IMR-90 (cell line): Measurements from ENCODE around the gene MRPL28. TPM values are rescaled to one million over a fixed set of nuclear protein-coding genes. Genes with fewer than 3 reads are reported as not detected.

Source experiments
- ATAC-seq: fragments of 200-7000 bp; cut with Tn5 transposase; 2 replicates; pipeline ENCODE4 v1.9.1; 2020; ENCODE audit warnings: low read depth, mild to moderate bottlenecking, moderate library complexity
- BruUV-seq: library from RNA; stranded (reverse); fragments of 400-500 nt; replicated peaks from 2 replicates; lab custom pipeline; 2021; lab: Mats Ljungman, UMichigan
- CTCF ChIA-PET: fragments of 300-600 bp; formaldehyde crosslinking; extraction: SDS; loops from one replicate; lab custom pipeline; 2021; ENCODE audit warnings: antibody characterized with exemption; lab: Yijun Ruan, JAX
- POLR2A ChIA-PET: fragments of 300-600 bp; sonication (Branson Sonifier 250); formaldehyde crosslinking; loops from one replicate; lab custom pipeline; 2022; ENCODE audit warnings: antibody characterized with exemption; ENCODE audit not compliant: unreplicated experiment; lab: Charles Lee
- DNase-seq: peaks from one replicate; pipeline ENCODE4 v3.0.0; 2013
- H2AFZ ChIP-seq: replicated peaks from 2 replicates; pipeline ENCODE3; 2013; ENCODE audit warnings: low read length, mild to moderate bottlenecking; ENCODE audit not compliant: poor library complexity
- H2AK5ac ChIP-seq: 2 replicates; pipeline ENCODE4 v1.6.1; 2013; ENCODE audit warnings: low read depth, low read length, inconsistent platforms
- H2AK9ac ChIP-seq: replicated peaks from 2 replicates; pipeline ENCODE3; 2013; ENCODE audit warnings: mild to moderate bottlenecking, low read depth, low read length, moderate library complexity; ENCODE audit not compliant: poor library complexity
- H2BK120ac ChIP-seq: 2 replicates; pipeline ENCODE4 v1.6.1; 2013; ENCODE audit warnings: low read depth, low read length, inconsistent platforms
- H2BK15ac ChIP-seq: 3 replicates; pipeline ENCODE4 v1.6.1; 2013; ENCODE audit warnings: low read depth, low read length, inconsistent platforms
- H2BK20ac ChIP-seq: 2 replicates; pipeline ENCODE4 v1.6.1; 2013; ENCODE audit warnings: low read depth, mild to moderate bottlenecking, inconsistent platforms, low read length, moderate library complexity
- H2BK5ac ChIP-seq: 2 replicates; pipeline ENCODE4 v1.6.1; 2013; ENCODE audit warnings: mild to moderate bottlenecking, low read depth, low read length, inconsistent platforms; ENCODE audit not compliant: poor library complexity, severe bottlenecking
- H3K14ac ChIP-seq: replicated peaks from 2 replicates; pipeline ENCODE4 v1.6.1; 2013; ENCODE audit warnings: low read depth, low read length, inconsistent platforms
- H3K18ac ChIP-seq: 2 replicates; pipeline ENCODE4 v1.6.1; 2013; ENCODE audit warnings: low read depth, low read length, control low read depth
- H3K23ac ChIP-seq: 2 replicates; pipeline ENCODE4 v1.6.1; 2013; ENCODE audit warnings: low read depth, low read length, inconsistent platforms
- H3K27ac ChIP-seq: 2 replicates; pipeline ENCODE4 v1.5.1; 2013; ENCODE audit warnings: mild to moderate bottlenecking, control low read depth, low read length; ENCODE audit not compliant: insufficient read depth
- H3K27me3 ChIP-seq: 2 replicates; pipeline ENCODE4 v1.6.1; 2013; ENCODE audit warnings: low read length; ENCODE audit not compliant: control insufficient read depth, insufficient read depth
- H3K36me3 ChIP-seq: 2 replicates; pipeline ENCODE4 v1.6.1; 2013; ENCODE audit warnings: low read length, mixed read lengths; ENCODE audit not compliant: control insufficient read depth, insufficient read depth
- H3K4ac ChIP-seq: 2 replicates; pipeline ENCODE4 v1.6.1; 2013; ENCODE audit warnings: low read depth, low read length, inconsistent platforms
- H3K4me1 ChIP-seq: 2 replicates; pipeline ENCODE4 v1.6.1; 2013; ENCODE audit warnings: low read length, mixed read lengths; ENCODE audit not compliant: control insufficient read depth, insufficient read depth
- H3K4me2 ChIP-seq: 2 replicates; pipeline ENCODE4 v1.6.1; 2013; ENCODE audit warnings: low read depth, mild to moderate bottlenecking, control low read depth, low read length, moderate library complexity
- H3K4me3 ChIP-seq: 2 replicates; pipeline ENCODE4 v1.5.1; 2013; ENCODE audit warnings: low read depth, mild to moderate bottlenecking, control low read depth, low read length, moderate library complexity; ENCODE audit not compliant: insufficient read depth
- H3K56ac ChIP-seq: 2 replicates; pipeline ENCODE4 v1.6.1; 2013; ENCODE audit warnings: low read length, inconsistent platforms; ENCODE audit not compliant: insufficient read depth; ENCODE audit errors: extremely low read depth
- H3K79me1 ChIP-seq, 2 experiments: 2 replicates each; pipeline ENCODE4 v1.6.1; 2013; ENCODE audit warnings: low read length in 2 of 2, inconsistent platforms in 1 of 2, low read depth in 1 of 2
- H3K9ac ChIP-seq: 2 replicates; pipeline ENCODE4 v1.6.1; 2013; ENCODE audit warnings: low read depth, low read length, control low read depth
- H3K9me1 ChIP-seq: 2 replicates; pipeline ENCODE4 v1.6.1; 2013; ENCODE audit warnings: low read length, inconsistent platforms; ENCODE audit not compliant: insufficient read depth
- H3K9me3 ChIP-seq: 2 replicates; pipeline ENCODE4 v1.6.1; 2013; ENCODE audit warnings: low read length; ENCODE audit not compliant: control insufficient read depth, insufficient read depth
- H4K20me1 ChIP-seq: 2 replicates; pipeline ENCODE4 v1.6.1; 2013; ENCODE audit warnings: low read length, inconsistent platforms; ENCODE audit not compliant: insufficient read depth
- H4K5ac ChIP-seq: 2 replicates; pipeline ENCODE4 v1.6.1; 2013; ENCODE audit warnings: mild to moderate bottlenecking, low read depth, low read length, control low read depth
- H4K8ac ChIP-seq, 2 experiments: 2 replicates each; pipeline ENCODE4 v1.6.1; 2013; ENCODE audit warnings: low read depth in 2 of 2, low read length in 2 of 2, control low read depth in 1 of 2, inconsistent platforms in 1 of 2
- H4K91ac ChIP-seq: 2 replicates; pipeline ENCODE4 v1.6.1; 2013; ENCODE audit warnings: low read depth, low read length, inconsistent platforms; ENCODE audit not compliant: insufficient read depth
- CEBPB ChIP-seq: IDR thresholded peaks from 2 replicates; pipeline ENCODE4 v1.6.1; 2012; ENCODE audit warnings: low read depth, low read length, improper control_type of control experiment
- CHD1 ChIP-seq: IDR thresholded peaks from 2 replicates; pipeline ENCODE4 v1.6.1; 2012; ENCODE audit warnings: low read depth, low read length, improper control_type of control experiment
- MAZ ChIP-seq: IDR thresholded peaks from 2 replicates; pipeline ENCODE4 v1.6.1; 2012; ENCODE audit warnings: low read depth, mild to moderate bottlenecking, low read length, improper control_type of control experiment, moderate library complexity, borderline replicate concordance
- NFE2L2 ChIP-seq: fragments of 150-350 bp; IDR thresholded peaks from 2 replicates; pipeline ENCODE4 v1.6.1; 2016; ENCODE audit warnings: low read depth, mild to moderate bottlenecking, low read length
- RAD21 ChIP-seq: IDR thresholded peaks from 2 replicates; pipeline ENCODE4 v1.6.1; 2012; ENCODE audit warnings: low read length, improper control_type of control experiment
- RFX5 ChIP-seq: IDR thresholded peaks from 2 replicates; pipeline ENCODE4 v1.8.0; 2012; ENCODE audit warnings: low read depth, mild to moderate bottlenecking, low read length, moderate library complexity
- SMC3 ChIP-seq: fragments of 150-350 bp; IDR thresholded peaks from 2 replicates; pipeline ENCODE4 v1.6.1; 2016; ENCODE audit warnings: low read depth, mild to moderate bottlenecking, antibody characterized with exemption, low read length, moderate library complexity
- WGBS, 2 experiments: methylation state at CpG; one replicate each; pipeline versions ENCODE4 v1.1.5 to v1.1.7; 2013; ENCODE audit warnings: missing lambda C conversion rate in 2 of 2; ENCODE audit not compliant: insufficient read length in 1 of 2; ENCODE audit errors: extremely low coverage in 2 of 2; 5-methylcytosine and 5-hydroxymethylcytosine counted together
- dilution Hi-C: fragments of 300-500 bp; cut with HindIII; formaldehyde crosslinking; loops from one replicate; pipeline ENCODE4 v1.14.3; 2018; ENCODE audit warnings: low sequenced_read_pairs; ENCODE audit not compliant: unreplicated experiment
- in situ Hi-C: fragments of 300-500 bp; cut with MboI; formaldehyde crosslinking; loops from 3 replicates; pipeline ENCODE4 v1.14.3; 2019; ENCODE audit warnings: low sequenced_read_pairs, inconsistent platforms, mixed read lengths
- intact Hi-C: fragments of 100-400 bp; cut with micrococcal nuclease; formaldehyde crosslinking; loops from 2 replicates; pipeline ENCODE4 v1.10.0; 2022
- polyA plus RNA-seq, 3 experiments: library from polyadenylated mRNA; depleted of rRNA; stranded (reverse); fragments of >200 nt; gene quantifications; 2 replicates each; pipeline ENCODE4 v1.2.3, GENCODE V29; 2012; ENCODE audit warnings: low replicate concordance in 1 of 3
- total RNA-seq: library from RNA; depleted of rRNA; stranded (reverse); fragments of >200 nt; gene quantifications from 2 replicates; pipeline ENCODE4 v1.2.3, GENCODE V29; 2012

MRPL28 gene
- total and polyA plus RNA-seq, 2 of the 4 experiments (the other 2 are of a cell fraction), result 104 to 181 TPM

GRCh38 chr16:367333-367903, 2.9 kb downstream of the MRPL28 start:
- Histone ChIP-seq H3K9me3 (no peaks in the 10 kb centered on the region), H2AFZ (no peak overlapping the region), H2BK20ac (no peak overlapping the region), H3K14ac (no peak overlapping the region), H2BK120ac (no peak overlapping the region), H2BK5ac (no peak overlapping the region), H3K9me1 (no peaks in the 10 kb centered on the region), H3K23ac (no peak overlapping the region), H3K4ac (no peak overlapping the region), H3K56ac (no peak overlapping the region), H4K20me1 (no peaks in the 10 kb centered on the region), H3K27ac (no peak overlapping the region), H4K8ac (no peak overlapping the region), H3K79me1 (peaks cover 4 to 11% of the 10 kb centered on the region in 2 experiments; a peak in 2 of 4 replicates), H3K9ac (no peak overlapping the region), H3K27me3 (no peaks in the 10 kb centered on the region), H3K4me3 (no peak overlapping the region), H4K5ac (no peak overlapping the region), H2AK5ac (no peak overlapping the region), H4K91ac (no peak overlapping the region), H2BK15ac (no peak overlapping the region), H3K36me3 (peaks cover 41% of the 10 kb centered on the region), H3K18ac (no peak overlapping the region), H3K4me1 (peaks cover 7% of the 10 kb centered on the region; the same call in 1 of the 2 replicates), H3K4me2 (no peak overlapping the region), H2AK9ac (no peak overlapping the region)
- BruUV-seq, result no TSS peak
- ATAC-seq (no peak), DNase-seq (no peak)
- 96% methylated on average over 14 of the region's 18 CpGs; no CpG with 5 or more reads in 1 of the 2 experiments for WGBS, 2 experiments
- dilution Hi-C loops, result no loop called here
- intact Hi-C loops, result no loop called here
- no peak for TF ChIP-seq SMC3
- TF ChIP-seq CEBPB, result no peak
- TF ChIP-seq CHD1, result no peak
- TF ChIP-seq NFE2L2, result no peak
- TF ChIP-seq RAD21, result no peak
- TF ChIP-seq MAZ, result no peak
- no peak for TF ChIP-seq RFX5
- ChIA-PET CTCF (no interaction called here), POLR2A (interaction anchor here (0.6 kb wide), 1 partner anchor 13 kb away, joined by 5 read pairs; no protein-coding TSS in a partner anchor)
- in situ Hi-C loops, result no loop called here
